Small intestine (tissue), 4 donors: ENCODE measurements around the gene XRN1. TPM values are rescaled to one million over a fixed set of nuclear protein-coding genes. Genes with fewer than 3 reads are reported as not detected.

ENCODE experiments used
- polyA plus RNA-seq, 4 donors: library from polyadenylated mRNA; stranded (reverse) in 3 of 4; unstranded in 1 of 4; fragments of 200-250 nt in 3 of 4; fragments of 120-200 nt in 1 of 4; gene quantifications; one replicate each; pipeline versions ENCODE4 v1.2.1 to v1.2.3, GENCODE V29; 2013
- donor health status: healthy with polysubstance abuse.
- donor health status: Bipolar disorder and iron deficiency.
- donor health status: healthy.

The XRN1 gene
- polyA plus RNA-seq, 4 donors, result 4.8 to 34.4 (median 9.1) TPM

Other genes starting within 250 kb of the XRN1 start
- gene GK5, start 222.5 kb downstream of the XRN1 start, polyA plus RNA-seq, result 10 to 100 TPM in 1 of 4 donors, 1 to 10 TPM in 3; 4.6 to 34.0 (median 8.6) TPM
- 10 to 100 TPM in 1 of 4 donors, 1 to 10 TPM in 3; 3.5 to 15.0 (median 7.4) TPM for gene ATR, start 130.7 kb upstream of the XRN1 start, polyA plus RNA-seq
- gene PLS1, start 148.4 kb upstream of the XRN1 start, polyA plus RNA-seq, result 100 to 1,000 TPM in 2 of 4 donors, 10 to 100 TPM in 2; 34.9 to 298 (median 171) TPM